Measurements from ENCODE around the gene TMTC2. TPM values are rescaled to one million over a fixed set of nuclear protein-coding genes. Genes with fewer than 3 reads are reported as not detected.

TMTC2 gene
- total RNA-seq, 1 donor from 2014 or later: 3.4 TPM

DNA sequence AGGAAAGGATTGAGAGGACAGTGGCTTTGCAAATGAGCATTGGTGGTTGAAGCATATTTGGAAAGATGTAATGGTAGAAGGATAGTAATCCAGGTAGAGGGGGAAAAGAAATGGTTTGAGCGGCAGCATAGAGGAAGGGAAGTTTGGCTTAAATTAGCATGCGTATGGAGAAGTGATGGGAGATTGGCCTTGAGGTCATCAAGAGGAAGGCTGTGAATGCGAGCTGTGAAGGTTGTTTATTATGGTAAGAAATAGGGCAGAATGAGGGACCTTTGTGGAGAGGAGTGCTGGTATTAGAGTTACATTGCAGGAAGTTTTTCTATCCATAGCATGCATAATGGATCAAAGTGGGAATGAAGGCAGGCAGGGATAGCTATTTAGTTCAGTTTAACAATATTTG lies 162.1 kb downstream of the TMTC2 start:
- no peaks in the 10 kb centered on the region for H3K36me3 ChIP-seq
- H3K4me1 ChIP-seq: no peaks in the 10 kb centered on the region
- no peak overlapping the region for H3K4me3 ChIP-seq
- no peaks in the 10 kb centered on the region for H3K9me3 ChIP-seq (replicated peaks)
- DNase-seq: no peak
- no peaks in the 10 kb centered on the region for H3K27me3 ChIP-seq (ENCODE audit: low read depth)
- intact Hi-C loops (cut with micrococcal nuclease): no loop called here
- TF ChIP-seq, protein P1, sequence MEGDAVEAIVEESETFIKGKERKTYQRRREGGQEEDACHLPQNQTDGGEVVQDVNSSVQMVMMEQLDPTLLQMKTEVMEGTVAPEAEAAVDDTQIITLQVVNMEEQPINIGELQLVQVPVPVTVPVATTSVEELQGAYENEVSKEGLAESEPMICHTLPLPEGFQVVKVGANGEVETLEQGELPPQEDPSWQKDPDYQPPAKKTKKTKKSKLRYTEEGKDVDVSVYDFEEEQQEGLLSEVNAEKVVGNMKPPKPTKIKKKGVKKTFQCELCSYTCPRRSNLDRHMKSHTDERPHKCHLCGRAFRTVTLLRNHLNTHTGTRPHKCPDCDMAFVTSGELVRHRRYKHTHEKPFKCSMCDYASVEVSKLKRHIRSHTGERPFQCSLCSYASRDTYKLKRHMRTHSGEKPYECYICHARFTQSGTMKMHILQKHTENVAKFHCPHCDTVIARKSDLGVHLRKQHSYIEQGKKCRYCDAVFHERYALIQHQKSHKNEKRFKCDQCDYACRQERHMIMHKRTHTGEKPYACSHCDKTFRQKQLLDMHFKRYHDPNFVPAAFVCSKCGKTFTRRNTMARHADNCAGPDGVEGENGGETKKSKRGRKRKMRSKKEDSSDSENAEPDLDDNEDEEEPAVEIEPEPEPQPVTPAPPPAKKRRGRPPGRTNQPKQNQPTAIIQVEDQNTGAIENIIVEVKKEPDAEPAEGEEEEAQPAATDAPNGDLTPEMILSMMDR (IDR thresholded peaks at IDR 0.05; ENCODE audit: borderline replicate concordance): no peak
- H3K27ac ChIP-seq (replicated peaks): no peak overlapping the region

DNA sequence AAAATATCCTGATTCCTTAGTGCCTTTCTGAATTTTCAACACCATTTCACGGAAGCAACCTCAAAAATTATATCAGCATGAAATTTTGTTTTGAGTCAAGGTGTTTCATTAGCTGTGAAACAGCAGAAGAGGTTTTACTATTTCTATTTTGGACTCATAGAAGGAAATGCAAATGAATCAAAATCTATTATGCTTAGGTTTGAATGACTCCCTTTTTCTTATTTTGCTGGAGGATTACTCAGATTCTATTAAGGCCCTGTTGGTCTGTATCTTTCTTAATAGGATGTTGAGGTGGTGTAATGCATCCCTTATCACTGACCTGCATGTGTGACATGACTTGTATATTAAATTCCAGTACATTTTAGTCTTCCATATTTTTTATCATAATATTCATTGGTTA lies 165.8 kb downstream of the TMTC2 start:
- Histone ChIP-seq H3K27ac (replicated peaks) (no peak overlapping the region), H3K27me3 (ENCODE audit: low read depth) (no peaks in the 10 kb centered on the region), H3K9me3 (replicated peaks) (no peaks in the 10 kb centered on the region), H3K36me3 (peaks cover 5% of the 10 kb centered on the region), H3K4me3 (no peak overlapping the region), H3K4me1 (peaks cover 5% of the 10 kb centered on the region)
- TF ChIP-seq, protein P1 (IDR thresholded peaks at IDR 0.05; ENCODE audit: borderline replicate concordance): no peak
- intact Hi-C loops (cut with micrococcal nuclease): no loop called here
- DNase-seq: no peak

DNA sequence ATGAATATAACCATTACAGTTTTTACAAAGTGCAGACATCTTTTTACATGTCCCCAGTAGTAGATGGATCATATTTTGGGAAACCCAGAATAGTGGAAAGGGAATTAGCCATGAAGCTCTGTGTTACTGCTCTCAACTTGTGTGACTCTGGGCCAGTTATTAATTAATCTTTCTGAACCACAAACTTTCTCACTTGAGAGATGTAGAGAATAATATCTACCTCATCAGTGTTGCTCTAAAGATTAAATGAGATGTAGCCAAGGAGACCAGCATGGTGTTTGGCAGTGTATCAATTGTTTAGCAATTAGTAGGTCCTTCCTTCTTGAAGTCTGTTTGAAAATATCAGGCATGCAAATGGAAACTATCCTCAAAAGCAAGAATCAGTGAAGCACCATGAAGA lies 169.2 kb downstream of the TMTC2 start:
- H3K27ac ChIP-seq (replicated peaks): no peak overlapping the region
- no peaks in the 10 kb centered on the region for H3K27me3 ChIP-seq (ENCODE audit: low read depth)
- H3K36me3 ChIP-seq: peaks cover 5% of the 10 kb centered on the region
- DNase-seq: no peak
- no peak overlapping the region for H3K4me3 ChIP-seq
- intact Hi-C loops (cut with micrococcal nuclease): no loop called here
- H3K4me1 ChIP-seq: peaks cover 12% of the 10 kb centered on the region
- H3K9me3 ChIP-seq (replicated peaks): no peaks in the 10 kb centered on the region
- TF ChIP-seq, protein P1 (IDR thresholded peaks at IDR 0.05; ENCODE audit: borderline replicate concordance): no peak

DNA sequence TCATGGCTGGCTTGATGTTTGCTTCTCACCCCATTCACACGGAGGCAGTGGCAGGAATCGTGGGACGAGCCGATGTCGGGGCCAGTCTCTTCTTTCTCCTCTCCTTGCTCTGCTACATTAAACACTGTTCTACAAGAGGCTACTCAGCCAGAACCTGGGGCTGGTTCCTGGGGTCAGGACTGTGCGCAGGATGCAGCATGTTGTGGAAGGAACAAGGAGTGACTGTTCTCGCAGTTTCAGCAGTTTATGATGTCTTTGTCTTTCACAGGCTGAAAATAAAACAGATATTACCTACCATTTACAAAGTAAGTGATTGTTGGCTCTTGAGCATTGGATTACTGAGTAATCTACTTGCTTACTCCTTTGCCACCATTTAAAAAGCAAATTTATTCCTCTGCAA lies 170.6 kb downstream of the TMTC2 start:
- intact Hi-C loops (cut with micrococcal nuclease): no loop called here
- DNase-seq: no peak
- Histone ChIP-seq H3K4me1 (peaks cover 12% of the 10 kb centered on the region), H3K4me3 (no peak overlapping the region), H3K27ac (replicated peaks) (peak overlapping the region; percentile 15), H3K27me3 (ENCODE audit: low read depth) (no peaks in the 10 kb centered on the region), H3K36me3 (peaks cover 5% of the 10 kb centered on the region), H3K9me3 (replicated peaks) (no peaks in the 10 kb centered on the region)
- TF ChIP-seq, protein P1 (IDR thresholded peaks at IDR 0.05; ENCODE audit: borderline replicate concordance): no peak

DNA sequence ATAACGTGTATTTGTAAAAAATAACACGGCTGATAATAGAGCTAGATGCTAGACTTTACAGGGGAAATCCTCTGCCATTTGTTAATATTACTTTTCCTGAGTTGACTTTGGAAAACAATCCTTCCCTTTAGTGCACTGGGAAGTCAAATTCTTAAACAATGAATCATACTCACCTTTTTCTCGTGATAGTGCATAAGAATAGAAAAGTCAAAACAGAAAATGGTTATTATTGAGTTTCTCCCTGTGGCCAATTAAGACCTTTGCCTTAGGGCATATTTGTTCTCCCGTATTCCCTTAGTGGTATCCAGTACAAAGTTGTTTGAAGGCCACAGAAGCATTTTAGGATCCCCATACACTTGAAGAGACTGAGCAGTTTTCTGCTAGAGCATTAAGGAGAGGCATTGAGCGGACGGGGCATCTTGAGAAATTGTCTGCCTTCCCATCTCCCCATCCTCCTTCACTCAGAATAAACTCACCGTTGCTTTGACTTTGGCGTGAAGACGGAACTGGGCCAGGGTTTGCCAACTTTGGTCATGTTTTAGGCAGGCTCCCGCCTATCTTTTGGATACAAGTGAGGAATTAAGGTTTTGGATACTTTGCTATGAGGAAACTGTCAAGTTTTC lies 171.3 kb downstream of the TMTC2 start:
- peak overlapping the region; percentile 28 for H3K27ac ChIP-seq (replicated peaks)
- H3K36me3 ChIP-seq: peaks cover 5% of the 10 kb centered on the region
- no peak for DNase-seq
- no peaks in the 10 kb centered on the region for H3K27me3 ChIP-seq (ENCODE audit: low read depth)
- no peaks in the 10 kb centered on the region for H3K9me3 ChIP-seq (replicated peaks)
- no peak overlapping the region for H3K4me3 ChIP-seq
- intact Hi-C loops (cut with micrococcal nuclease): no loop called here
- peaks cover 12% of the 10 kb centered on the region for H3K4me1 ChIP-seq
- TF ChIP-seq, protein P1 (IDR thresholded peaks at IDR 0.05; ENCODE audit: borderline replicate concordance): no peak

All from left ventricle myocardium inferior (tissue), 1 donor.